Ectodermal cell (in vitro differentiated cells): ENCODE measurements around the gene CA10.

ENCODE experiments used
- H3K27ac ChIP-seq: 2 replicates; pipeline ENCODE4 v1.7.0; 2013; ENCODE audit warnings: mild to moderate bottlenecking, low read depth, low read length; ENCODE audit not compliant: insufficient read depth, poor library complexity, severe bottlenecking
- H3K27me3 ChIP-seq: 2 replicates; pipeline ENCODE4 v1.7.0; 2013; ENCODE audit warnings: mild to moderate bottlenecking, low read length; ENCODE audit not compliant: insufficient read depth, control insufficient read depth, poor library complexity, severe bottlenecking
- H3K36me3 ChIP-seq: one replicate; pipeline ENCODE4 v1.7.0; 2013; ENCODE audit warnings: low read length; ENCODE audit not compliant: control insufficient read depth, insufficient read depth
- H3K4me1 ChIP-seq: one replicate; pipeline ENCODE4 v1.7.0; 2013; ENCODE audit warnings: low read length; ENCODE audit not compliant: control insufficient read depth, insufficient read depth
- H3K4me3 ChIP-seq: 2 replicates; pipeline ENCODE4 v1.7.0; 2013; ENCODE audit warnings: low read depth, low read length, control low read depth; ENCODE audit not compliant: insufficient read depth
- H3K9me3 ChIP-seq: 2 replicates; pipeline ENCODE4 v1.7.0; 2013; ENCODE audit warnings: mild to moderate bottlenecking, low read length, moderate library complexity; ENCODE audit not compliant: control insufficient read depth
- WGBS, 2 experiments: methylation state at CpG; one replicate each; pipeline ENCODE4 v1.1.7; 2013; ENCODE audit warnings: missing lambda C conversion rate in 2 of 2; 5-methylcytosine and 5-hydroxymethylcytosine counted together

The CA10 gene

DNA sequence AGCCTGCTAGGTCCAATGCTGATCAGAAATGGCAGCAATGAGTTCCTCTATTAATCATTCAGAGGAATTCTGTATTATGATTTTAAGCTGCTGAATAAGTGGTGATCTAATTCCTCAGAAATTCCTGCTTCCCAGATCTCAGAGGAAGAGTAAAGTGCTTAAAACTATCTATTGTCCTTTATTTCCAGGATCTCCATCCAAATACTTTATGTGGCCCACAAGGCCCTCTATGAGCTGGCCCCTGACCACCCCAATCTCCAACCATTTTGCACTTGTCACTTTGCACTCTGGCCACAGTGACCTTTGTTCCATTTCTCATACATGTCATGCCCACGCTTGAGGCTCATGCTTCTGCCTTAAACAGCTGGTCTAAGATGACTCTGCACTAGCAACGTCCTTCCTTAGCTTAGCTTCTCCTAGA lies 93.7 kb downstream of the CA10 start:
- 69 to 79% methylated on average over 2 of the region's 2 CpGs for WGBS, 2 experiments
- Histone ChIP-seq H3K36me3 (no peaks in the 10 kb centered on the region), H3K27me3 (no peaks in the 10 kb centered on the region), H3K27ac (no peak overlapping the region), H3K9me3 (peaks cover 5% of the 10 kb centered on the region), H3K4me1 (no peaks in the 10 kb centered on the region), H3K4me3 (no peak overlapping the region)

DNA sequence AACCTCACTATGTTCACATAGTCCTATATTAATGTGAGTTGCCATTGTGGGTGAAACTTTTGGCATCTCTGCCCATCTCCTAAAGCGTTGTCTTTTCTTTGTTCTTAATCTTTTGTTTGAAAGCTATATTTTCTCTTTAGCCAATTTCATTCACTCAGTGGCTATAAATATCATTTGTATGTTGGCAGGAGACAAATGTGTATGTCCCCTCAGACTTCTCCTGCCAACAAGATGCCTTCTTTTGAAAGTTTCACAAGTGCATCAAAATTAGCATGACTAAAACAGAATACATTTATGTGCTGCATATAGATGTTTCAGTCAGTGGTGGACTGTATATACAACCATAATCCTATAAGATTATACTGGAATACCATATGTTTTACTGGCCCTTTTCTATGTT lies 109.0 kb downstream of the CA10 start:
- 91% methylated on average over 1 of the region's 1 CpG; no CpG with 5 or more reads in 1 of the 2 experiments for WGBS, 2 experiments
- Histone ChIP-seq H3K4me3 (no peak overlapping the region), H3K36me3 (no peaks in the 10 kb centered on the region), H3K27ac (no peak overlapping the region), H3K4me1 (no peaks in the 10 kb centered on the region), H3K9me3 (peaks cover 3% of the 10 kb centered on the region), H3K27me3 (no peaks in the 10 kb centered on the region)

DNA sequence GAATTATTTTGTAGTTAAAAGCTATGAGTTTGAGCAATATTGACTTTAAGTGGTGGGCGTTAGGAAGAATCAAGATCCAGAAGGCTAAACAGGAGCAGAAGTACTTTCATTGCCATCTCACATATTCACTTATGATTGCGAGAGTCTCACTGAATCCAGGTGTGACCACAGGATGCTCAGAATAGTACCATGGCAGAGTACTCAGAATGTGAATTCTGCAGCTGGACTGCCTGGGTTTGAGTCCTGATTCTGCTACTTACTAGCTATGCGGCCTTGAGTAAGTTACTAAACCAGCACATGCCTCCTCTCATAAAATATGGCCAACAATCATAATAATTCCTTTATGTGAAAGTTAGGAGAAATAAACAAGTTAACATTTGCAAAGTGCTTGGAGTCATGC lies 109.5 kb downstream of the CA10 start:
- Histone ChIP-seq H3K27me3 (no peaks in the 10 kb centered on the region), H3K9me3 (peaks cover 3% of the 10 kb centered on the region), H3K36me3 (no peaks in the 10 kb centered on the region), H3K4me3 (no peak overlapping the region), H3K27ac (no peak overlapping the region), H3K4me1 (no peaks in the 10 kb centered on the region)
- WGBS, 2 experiments = 78 to 81% methylated on average over 2 to 3 of the region's 3 CpGs

DNA sequence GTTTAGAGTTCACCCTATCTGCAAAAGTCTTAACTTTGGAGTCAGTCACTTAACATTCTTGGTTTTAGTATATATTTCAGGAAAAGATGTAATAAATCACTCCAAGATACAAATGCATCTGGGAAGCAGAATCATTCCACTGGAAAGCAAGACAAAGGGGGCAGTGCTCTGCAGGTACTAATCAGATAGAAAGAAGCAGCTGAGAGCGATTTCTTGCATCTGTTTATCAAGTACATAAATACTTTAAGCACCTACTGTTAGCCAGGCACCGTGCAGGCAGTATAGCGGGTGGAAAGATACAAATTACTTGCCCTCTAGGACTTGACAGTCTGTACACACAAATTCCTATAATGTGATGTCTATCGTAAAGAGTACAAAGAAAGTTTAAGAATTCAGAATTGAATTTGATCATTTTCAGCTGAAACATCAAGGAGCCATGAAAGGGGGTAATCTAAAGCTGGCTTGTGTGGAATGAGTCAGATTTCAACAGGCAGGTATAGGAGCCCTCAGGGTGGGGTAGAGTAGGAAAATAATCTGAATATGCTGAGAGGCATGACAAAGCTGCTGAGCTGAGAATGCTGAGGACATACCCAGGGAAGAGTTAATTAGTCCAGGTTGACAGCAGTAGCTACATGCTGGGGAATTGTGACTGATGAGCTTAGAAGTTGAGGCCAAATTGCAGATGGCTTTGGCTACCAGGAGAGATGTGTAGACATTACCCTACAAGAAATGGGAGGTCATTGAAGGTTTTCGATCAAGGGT lies 110.2 kb downstream of the CA10 start:
- no peaks in the 10 kb centered on the region for H3K4me1 ChIP-seq
- no peak overlapping the region for H3K27ac ChIP-seq
- H3K27me3 ChIP-seq = no peaks in the 10 kb centered on the region
- H3K9me3 ChIP-seq = peaks cover 3% of the 10 kb centered on the region
- 80 to 86% methylated on average over 5 of the region's 5 CpGs for WGBS, 2 experiments
- no peaks in the 10 kb centered on the region for H3K36me3 ChIP-seq
- H3K4me3 ChIP-seq = no peak overlapping the region

DNA sequence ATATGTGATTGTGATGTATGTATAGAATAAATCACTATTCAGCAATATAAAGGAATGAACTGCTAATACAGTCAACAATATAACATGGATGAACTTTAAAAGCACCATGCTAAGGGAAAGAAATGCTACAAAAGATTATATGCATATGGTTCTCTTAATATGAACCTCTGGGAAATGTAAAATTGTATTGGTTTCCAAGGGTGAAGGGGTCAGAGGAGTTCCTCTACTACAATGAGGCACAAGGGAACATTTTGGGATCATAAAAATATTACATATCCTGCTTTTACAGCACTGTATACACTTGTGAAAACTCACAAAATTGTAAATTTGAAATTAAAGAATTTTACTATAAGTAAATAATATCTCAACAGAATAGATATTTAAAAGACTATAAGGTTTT lies 111.4 kb downstream of the CA10 start:
- Histone ChIP-seq H3K36me3 (no peaks in the 10 kb centered on the region), H3K4me3 (no peak overlapping the region), H3K27ac (no peak overlapping the region), H3K27me3 (no peaks in the 10 kb centered on the region), H3K9me3 (peaks cover 3% of the 10 kb centered on the region), H3K4me1 (no peaks in the 10 kb centered on the region)

DNA sequence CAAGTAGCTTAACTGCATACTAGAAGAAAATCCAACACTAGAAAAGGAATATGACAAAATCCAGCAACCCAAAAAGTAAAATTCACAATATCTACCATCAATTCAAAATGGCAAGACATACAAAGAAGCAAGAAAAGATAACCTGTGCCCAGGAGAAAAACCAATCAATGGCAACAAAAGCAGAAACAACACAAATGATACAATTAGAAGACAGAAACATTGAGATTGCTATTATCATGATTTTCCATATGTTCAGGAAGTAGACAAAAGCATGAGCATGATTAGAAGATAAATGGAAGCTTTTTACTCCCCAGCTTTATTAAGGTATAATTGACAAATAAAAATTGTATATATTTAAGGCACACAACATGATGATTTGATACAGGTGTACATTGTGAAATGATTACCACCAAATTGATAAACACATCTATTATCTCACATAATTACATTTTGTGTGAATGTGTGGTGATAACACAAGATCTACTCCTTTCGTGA lies 117.3 kb downstream of the CA10 start:
- Histone ChIP-seq H3K36me3 (no peaks in the 10 kb centered on the region), H3K9me3 (no peaks in the 10 kb centered on the region), H3K4me1 (no peaks in the 10 kb centered on the region), H3K27me3 (no peaks in the 10 kb centered on the region), H3K4me3 (no peak overlapping the region), H3K27ac (no peak overlapping the region)
- no CpG with 5 or more reads among the region's 1 CpG for WGBS, 2 experiments

DNA sequence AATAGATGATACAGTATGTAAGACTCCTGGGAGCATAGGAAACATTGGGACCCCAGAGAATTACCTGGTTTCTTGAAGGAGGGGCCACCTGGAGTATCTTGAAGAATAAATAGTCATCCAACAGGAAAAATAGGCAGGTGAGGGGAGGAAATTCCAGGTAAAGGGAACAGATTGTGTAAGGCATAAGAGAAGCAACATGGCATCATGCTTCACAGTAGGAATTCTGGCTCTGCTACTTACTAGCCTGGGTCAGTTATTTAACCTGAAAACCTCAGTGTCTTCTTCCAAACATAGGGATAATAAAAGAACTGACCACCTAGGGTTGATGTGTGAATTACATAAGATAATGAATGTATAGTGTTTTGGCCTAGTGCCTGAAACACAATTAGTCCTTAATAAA lies 122.1 kb downstream of the CA10 start:
- Histone ChIP-seq H3K4me1 (no peaks in the 10 kb centered on the region), H3K36me3 (no peaks in the 10 kb centered on the region), H3K27ac (no peak overlapping the region), H3K4me3 (no peak overlapping the region), H3K9me3 (no peaks in the 10 kb centered on the region), H3K27me3 (no peaks in the 10 kb centered on the region)

DNA sequence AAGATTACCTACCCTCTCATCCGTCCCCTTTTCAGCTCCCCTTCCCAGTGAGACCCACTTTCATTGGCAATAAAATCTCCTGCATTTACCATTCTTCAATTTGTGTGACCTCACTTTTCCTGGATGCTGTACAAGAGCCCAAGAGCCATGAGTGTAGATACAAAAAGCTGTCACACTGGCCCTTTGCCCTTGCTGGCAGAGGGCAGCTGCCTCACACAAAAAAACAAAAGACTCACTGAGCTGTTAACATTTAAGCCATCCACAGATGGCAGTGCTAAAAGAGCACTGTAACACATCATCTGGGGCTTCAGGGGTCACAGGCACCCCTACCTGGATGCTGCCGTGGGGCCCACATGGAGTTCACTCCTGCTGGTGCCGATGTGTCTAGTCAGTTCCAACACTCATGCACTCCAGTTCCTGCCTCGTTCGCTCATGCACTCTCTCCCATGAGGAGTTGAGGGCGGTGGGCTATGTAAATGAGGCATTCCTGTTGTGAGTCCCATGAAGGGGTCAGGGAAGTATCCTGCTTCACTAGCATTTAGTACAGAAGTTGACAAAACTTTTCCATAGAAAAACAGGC lies 123.1 kb downstream of the CA10 start:
- Histone ChIP-seq H3K27ac (no peak overlapping the region), H3K4me3 (no peak overlapping the region), H3K27me3 (no peaks in the 10 kb centered on the region), H3K36me3 (no peaks in the 10 kb centered on the region), H3K9me3 (no peaks in the 10 kb centered on the region), H3K4me1 (no peaks in the 10 kb centered on the region)
- 88 to 89% methylated on average over 6 of the region's 6 CpGs for WGBS, 2 experiments

DNA sequence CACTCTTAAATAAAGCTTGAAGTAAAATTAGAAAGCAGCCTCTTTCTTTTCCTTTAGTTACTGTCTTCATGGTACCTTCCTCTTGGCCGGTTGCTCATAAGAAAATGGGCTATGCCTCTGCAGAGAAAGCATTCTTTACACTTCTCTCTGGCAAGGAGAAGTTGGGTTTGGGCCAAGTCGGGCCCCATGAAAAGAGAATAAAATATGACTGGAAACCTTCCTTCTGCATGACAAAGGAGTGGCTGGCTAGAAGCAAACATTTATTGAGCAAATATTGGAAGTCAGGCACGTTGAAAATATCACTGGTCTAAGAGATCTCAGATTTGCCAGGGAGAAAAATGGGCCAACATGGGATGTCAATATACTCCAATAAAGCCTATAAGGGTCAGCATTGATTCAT lies 126.1 kb downstream of the CA10 start:
- WGBS, 2 experiments = 73 to 74% methylated on average over 3 of the region's 3 CpGs
- H3K27me3 ChIP-seq = no peaks in the 10 kb centered on the region
- no peak overlapping the region for H3K4me3 ChIP-seq
- H3K9me3 ChIP-seq = no peaks in the 10 kb centered on the region
- no peaks in the 10 kb centered on the region for H3K36me3 ChIP-seq
- no peaks in the 10 kb centered on the region for H3K4me1 ChIP-seq
- no peak overlapping the region for H3K27ac ChIP-seq

DNA sequence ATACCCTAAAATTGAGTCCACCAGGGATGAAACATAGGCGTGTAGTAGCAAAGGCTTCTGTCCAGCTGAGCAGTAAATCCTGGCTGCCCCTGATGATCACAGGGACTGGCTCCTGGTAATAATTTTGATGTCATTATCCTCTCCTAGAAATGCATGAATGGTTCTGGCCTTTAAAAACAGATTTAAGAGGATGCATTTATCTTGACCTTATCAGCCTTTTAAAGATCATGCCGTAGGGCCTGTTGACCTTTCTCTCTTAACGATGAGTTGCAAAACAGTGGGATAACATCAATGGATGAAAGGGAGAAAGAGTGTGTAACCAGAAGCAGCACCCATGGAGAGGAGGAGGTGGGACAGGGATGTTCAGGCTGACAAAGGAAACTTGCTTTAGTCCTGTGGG lies 128.5 kb downstream of the CA10 start:
- Histone ChIP-seq H3K27me3 (no peaks in the 10 kb centered on the region), H3K36me3 (no peaks in the 10 kb centered on the region), H3K4me3 (no peak overlapping the region), H3K9me3 (no peaks in the 10 kb centered on the region), H3K27ac (no peak overlapping the region), H3K4me1 (no peaks in the 10 kb centered on the region)
- WGBS, 2 experiments = 85 to 89% methylated on average over 3 of the region's 3 CpGs
